ENCODE results near the gene ZSCAN22.
A peak's percentile ranks its signal among the peaks of the same experiment; 100 is the strongest.

Gene ZSCAN22

DNA sequence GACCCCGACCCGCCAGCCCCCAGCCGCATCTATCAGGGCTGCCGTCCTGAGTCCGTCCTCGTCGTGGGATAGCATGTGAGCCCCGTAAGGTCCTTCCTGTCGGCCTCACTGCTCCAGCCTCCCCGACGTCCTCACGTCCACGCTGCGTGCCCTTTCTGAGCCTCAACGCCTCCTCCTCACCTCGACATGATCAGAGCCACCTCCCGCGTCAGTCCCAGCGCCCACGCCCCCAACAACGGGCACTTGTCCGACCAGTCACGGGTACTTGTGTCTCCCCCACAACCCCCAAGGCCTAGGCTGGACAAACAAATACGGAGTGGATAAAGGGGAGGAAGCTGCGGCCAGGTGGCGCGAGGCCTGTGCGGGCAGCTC, 35.1 kb downstream of the ZSCAN22 start:
- Mint-ChIP-seq H3K27me3 (ENCODE audit: low read depth) (no peaks in the 10 kb centered on the region), H3K4me1 (no peaks in the 10 kb centered on the region), H3K4me3 (peak overlapping the region; percentile 95 to 100 (median 97)), H3K36me3 (ENCODE audit: low read depth) (no peaks in the 10 kb centered on the region), H3K27ac (peak overlapping the region; percentile 99 to 100 (median 100)), H3K9me3 (no peaks in the 10 kb centered on the region)
- TF ChIP-seq, protein P1, sequence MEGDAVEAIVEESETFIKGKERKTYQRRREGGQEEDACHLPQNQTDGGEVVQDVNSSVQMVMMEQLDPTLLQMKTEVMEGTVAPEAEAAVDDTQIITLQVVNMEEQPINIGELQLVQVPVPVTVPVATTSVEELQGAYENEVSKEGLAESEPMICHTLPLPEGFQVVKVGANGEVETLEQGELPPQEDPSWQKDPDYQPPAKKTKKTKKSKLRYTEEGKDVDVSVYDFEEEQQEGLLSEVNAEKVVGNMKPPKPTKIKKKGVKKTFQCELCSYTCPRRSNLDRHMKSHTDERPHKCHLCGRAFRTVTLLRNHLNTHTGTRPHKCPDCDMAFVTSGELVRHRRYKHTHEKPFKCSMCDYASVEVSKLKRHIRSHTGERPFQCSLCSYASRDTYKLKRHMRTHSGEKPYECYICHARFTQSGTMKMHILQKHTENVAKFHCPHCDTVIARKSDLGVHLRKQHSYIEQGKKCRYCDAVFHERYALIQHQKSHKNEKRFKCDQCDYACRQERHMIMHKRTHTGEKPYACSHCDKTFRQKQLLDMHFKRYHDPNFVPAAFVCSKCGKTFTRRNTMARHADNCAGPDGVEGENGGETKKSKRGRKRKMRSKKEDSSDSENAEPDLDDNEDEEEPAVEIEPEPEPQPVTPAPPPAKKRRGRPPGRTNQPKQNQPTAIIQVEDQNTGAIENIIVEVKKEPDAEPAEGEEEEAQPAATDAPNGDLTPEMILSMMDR (IDR thresholded peaks at IDR 0.05; ENCODE audit: unreplicated experiment in 3 of 3): peak in 1 of 3 experiments; percentile 6

DNA sequence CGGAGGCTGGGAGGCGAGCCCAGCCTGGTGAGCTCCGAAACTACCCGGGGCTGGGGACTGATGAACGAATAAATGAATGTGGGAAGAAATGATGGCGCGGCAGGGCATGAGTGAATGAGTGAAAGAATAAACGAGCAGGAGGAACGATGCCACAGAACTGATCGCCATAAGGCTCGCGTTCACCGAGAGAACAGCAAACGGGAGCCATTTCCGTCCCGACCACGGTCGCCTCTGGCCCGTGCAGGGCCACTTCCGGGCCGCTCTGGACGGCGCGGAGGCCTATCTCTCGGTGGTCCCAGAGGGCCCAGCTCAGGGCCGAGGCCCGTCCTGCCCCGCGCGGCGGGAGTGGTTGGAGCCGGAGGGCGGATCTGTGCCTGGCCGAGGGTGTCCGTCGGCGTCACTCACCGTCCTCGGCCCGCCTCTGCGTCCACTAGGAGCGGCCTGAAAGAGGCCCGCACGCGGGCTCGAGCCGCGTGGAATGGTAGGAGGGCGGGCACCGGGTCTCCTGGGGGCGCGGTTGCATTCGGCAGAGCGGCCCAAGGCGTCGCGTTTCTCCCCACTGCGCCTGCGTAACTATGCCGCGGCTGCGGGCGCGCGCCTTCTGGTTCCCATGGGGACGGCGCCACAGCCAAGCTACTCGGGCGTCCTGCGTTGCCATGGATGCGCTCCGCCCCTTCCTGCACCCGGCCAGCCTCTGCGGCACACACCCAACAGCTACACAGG, 35.6 kb downstream of the ZSCAN22 start, which contains the start of gene ZNF497:
ZNF497 (minus strand) TSS at position 480 of the 723 bp plus-strand sequence. CDS start 5,116 bp downstream, outside the sequence.
- TF ChIP-seq, protein P1 (IDR thresholded peaks at IDR 0.05; ENCODE audit: unreplicated experiment in 3 of 3): peak in 1 of 3 experiments; percentile 3
- Mint-ChIP-seq H3K27me3 (ENCODE audit: low read depth) (no peaks in the 10 kb centered on the region), H3K36me3 (ENCODE audit: low read depth) (peaks cover 3% of the 10 kb centered on the region), H3K9me3 (no peaks in the 10 kb centered on the region), H3K4me1 (no peaks in the 10 kb centered on the region), H3K4me3 (peak within 1 kb of the TSS; percentile 95 to 100 (median 97)), H3K27ac (peak within 1 kb of the TSS; percentile 99 to 100 (median 100))

DNA sequence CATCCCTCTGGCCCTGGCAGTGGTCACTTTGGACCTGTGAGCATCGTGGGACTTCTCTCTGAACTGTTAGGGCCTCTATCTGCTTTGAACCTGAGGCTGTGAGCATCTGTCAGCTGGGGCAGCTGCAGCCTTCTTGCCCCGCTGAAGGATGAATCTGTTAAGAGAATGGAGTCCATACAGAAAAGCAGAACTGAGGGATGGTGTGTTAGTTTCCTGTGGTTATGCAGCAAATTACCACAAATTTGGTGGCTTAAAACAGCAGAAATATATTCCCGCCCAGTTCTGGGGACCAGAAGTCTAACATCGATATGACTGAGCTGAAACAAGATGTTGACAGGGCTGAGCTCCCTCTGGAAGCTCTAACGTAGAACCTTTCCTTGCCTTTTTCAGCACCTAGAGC, 37.4 kb downstream of the ZSCAN22 start:
- peak overlapping the region in 1 of 3 experiments; percentile 44 for H3K27ac Mint-ChIP-seq
- no peaks in the 10 kb centered on the region for H3K27me3 Mint-ChIP-seq (ENCODE audit: low read depth)
- H3K4me3 Mint-ChIP-seq: peak overlapping the region; percentile 50 to 69 (median 61)
- no peaks in the 10 kb centered on the region for H3K4me1 Mint-ChIP-seq
- TF ChIP-seq, protein P1 (IDR thresholded peaks at IDR 0.05; ENCODE audit: unreplicated experiment in 3 of 3): no peak
- no peaks in the 10 kb centered on the region for H3K9me3 Mint-ChIP-seq
- peaks cover 3% of the 10 kb centered on the region for H3K36me3 Mint-ChIP-seq (ENCODE audit: low read depth)

DNA sequence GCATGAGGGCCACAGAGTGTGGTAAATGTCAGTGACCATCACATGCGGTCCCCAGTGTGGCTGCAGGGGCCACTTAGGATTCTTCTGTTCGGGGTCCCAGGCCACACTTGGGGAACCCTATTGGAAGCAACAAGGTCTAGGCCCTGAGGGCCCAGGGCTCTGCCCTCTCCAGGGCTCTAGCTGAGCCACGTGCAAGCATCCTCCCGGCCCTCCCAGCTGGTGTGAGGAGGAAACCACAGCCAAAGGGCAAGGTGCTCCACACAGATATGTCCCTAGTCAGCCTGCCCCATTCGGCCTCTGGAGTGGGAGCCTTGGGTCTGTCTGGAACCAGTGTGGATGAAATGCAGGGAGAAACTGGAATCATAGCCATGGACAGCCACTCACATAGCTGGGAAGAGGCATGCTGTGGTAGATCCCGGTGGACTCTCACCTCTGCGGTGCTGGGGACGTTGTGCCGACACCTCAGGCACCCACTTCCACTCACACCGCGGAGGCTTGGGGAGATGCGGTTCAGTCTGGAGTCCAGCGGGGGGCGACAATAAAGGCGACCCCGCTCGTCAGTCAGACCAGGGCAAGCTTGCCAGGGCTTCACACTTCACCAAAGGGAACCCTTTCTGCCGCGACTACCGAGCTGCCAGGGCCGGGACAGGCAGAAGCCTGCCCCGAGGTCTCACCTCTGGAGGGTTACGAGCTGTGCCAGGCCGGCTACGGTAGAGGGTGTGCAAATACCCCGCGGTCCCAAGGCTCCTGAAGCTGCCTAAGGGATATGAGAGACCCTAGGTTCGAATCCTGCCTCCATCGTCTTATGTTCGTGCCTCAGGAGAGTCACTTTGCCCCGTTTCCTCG, 40.0 kb downstream of the ZSCAN22 start:
- no peaks in the 10 kb centered on the region for H3K4me1 Mint-ChIP-seq
- TF ChIP-seq, protein P1 (IDR thresholded peaks at IDR 0.05; ENCODE audit: unreplicated experiment in 3 of 3): no peak
- H3K9me3 Mint-ChIP-seq: no peaks in the 10 kb centered on the region
- H3K27me3 Mint-ChIP-seq (ENCODE audit: low read depth): no peaks in the 10 kb centered on the region
- H3K4me3 Mint-ChIP-seq: no peak overlapping the region
- H3K27ac Mint-ChIP-seq: no peak overlapping the region
- peaks cover 13% of the 10 kb centered on the region for H3K36me3 Mint-ChIP-seq (ENCODE audit: low read depth)

DNA sequence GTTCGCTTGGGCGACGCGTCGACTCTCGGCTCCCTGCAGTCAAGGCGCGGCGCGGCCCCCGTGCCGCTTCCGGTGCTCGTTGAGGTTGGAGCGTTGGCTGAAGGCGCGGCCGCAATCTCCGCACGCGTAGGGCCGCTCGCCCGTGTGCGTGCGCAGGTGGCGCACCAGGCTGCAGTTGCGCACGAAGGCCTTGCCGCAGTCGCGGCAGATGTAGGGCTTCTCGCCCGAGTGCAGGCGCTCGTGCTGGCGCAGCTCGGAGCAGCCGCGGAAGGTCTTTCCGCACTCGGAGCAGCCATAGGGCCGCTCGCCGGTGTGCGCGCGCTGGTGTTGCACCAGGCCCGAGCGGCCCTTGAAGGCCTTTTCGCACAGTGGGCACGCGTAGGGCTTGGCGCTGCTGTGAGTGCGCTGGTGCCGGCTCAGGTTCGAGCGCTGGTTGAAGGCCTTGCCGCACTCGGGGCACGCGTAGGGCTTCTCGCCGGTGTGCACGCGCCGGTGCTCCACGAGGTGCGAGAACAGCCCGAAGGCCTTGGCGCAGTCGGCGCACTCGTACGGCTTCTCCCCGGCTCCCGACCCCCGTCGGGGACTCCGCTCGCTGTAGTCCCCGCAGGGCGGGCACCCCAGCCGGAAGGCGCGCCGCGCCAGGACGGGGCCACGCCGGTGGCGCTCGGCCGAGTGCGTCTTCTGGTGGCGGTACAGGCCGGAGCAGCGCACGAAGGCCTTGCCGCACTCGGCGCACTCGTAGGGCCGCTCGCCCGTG, 41.1 kb downstream of the ZSCAN22 start:
- no peaks in the 10 kb centered on the region for H3K9me3 Mint-ChIP-seq
- TF ChIP-seq, protein P1 (IDR thresholded peaks at IDR 0.05; ENCODE audit: unreplicated experiment in 3 of 3): no peak
- no peak overlapping the region for H3K4me3 Mint-ChIP-seq
- H3K27ac Mint-ChIP-seq: no peak overlapping the region
- no peaks in the 10 kb centered on the region for H3K27me3 Mint-ChIP-seq (ENCODE audit: low read depth)
- no peaks in the 10 kb centered on the region for H3K4me1 Mint-ChIP-seq
- peaks cover 13% of the 10 kb centered on the region for H3K36me3 Mint-ChIP-seq (ENCODE audit: low read depth)

All from nephron (organoid).